Endometrial microvascular endothelial cells (primary cell): ENCODE data around the gene SPDYE18. TPM values are rescaled to one million over a fixed set of nuclear protein-coding genes. Genes with fewer than 3 reads are reported as not detected.
"Not testable (repeated sequence)": the region's sequence is repeated elsewhere in the genome, so short reads cannot be mapped to it uniquely, and the experiment has no call there.

Source experiments
- in situ Hi-C: cut with HindIII; loops from 2 replicates; pipeline ENCODE4 v1.10.0; 2017; ENCODE audit warnings: low sequenced_read_pairs, low pct_unique_long_range_greater_than_20kb; ENCODE audit errors: inconsistent ontology term
- total RNA-seq: library from RNA; depleted of rRNA; stranded (reverse); fragments of >200 nt; gene quantifications from one replicate; pipeline ENCODE4 v1.2.3, GENCODE V29; 2015; ENCODE audit errors: inconsistent ontology term

The SPDYE18 gene
- total RNA-seq, 1 donor from 2014 or later, result not detected

DNA sequence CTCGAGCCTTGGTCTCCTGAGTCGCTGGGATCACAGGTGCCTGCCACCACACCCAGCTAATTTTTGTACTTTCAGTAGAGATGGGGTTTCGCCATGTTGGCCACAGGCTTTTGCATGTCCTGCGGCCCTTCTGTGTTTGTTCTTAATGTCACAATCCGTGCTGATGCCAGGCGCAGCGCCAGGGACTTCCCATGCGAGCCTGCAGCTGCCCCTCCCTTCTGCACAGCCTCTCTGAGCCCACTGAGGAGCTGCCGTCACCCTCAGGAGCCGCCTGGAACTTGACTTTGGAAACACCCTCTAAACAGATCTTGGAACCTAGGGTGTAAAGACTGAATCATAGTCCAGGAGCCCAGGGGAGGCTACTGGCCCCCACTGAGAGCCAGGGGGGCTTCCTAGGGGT lies 54.4 kb downstream of the SPDYE18 start:
- in situ Hi-C loops, result not testable (repeated sequence)

DNA sequence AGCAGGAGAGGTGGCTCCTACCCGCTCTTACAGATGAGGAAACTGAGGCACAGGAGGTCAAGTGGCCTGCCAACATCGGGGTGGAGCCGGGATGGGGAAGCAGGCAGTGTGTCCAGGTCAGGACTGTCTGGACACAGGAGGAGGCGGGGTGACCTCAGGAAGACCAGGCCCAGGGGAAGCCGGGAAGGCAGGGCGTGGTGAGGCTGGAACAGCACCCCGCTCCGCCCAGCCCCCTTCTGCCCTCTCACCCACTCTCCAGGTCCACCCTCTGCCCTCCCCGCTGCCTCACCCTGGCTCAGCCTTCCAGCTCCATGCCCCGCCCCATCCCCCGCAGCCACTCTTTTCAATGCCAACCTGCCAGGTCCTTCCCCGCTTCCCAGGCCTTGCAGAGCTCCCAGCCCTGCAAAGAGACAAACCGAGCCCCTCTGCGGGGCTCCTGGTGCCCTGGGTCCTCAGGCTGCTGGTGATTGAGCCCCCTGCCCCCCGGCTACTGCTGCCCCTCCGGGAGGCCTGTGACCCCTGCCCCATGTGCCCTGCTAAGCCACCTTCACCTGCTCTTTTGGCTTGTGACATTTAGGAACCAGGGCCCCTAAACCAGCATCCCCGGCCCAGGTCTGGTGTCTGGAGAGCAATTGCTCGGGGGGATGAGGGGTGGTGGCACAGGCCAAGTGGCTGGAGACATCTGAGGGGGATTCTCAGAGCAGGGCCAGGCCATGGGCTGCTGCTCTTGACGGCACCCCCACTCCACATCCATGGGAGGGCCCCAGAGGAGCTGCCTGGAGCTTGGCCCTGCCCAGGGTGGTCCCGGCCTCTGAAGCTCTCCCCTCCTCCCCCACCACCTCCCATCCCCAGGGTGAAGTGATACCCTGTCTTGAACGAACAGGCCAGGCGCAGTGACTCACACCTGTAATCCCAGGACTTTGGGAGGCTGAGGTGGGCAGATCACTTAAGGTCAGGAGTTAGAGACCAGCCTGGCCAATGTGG lies 55.9 kb downstream of the SPDYE18 start:
- in situ Hi-C loops, result not testable (repeated sequence)

DNA sequence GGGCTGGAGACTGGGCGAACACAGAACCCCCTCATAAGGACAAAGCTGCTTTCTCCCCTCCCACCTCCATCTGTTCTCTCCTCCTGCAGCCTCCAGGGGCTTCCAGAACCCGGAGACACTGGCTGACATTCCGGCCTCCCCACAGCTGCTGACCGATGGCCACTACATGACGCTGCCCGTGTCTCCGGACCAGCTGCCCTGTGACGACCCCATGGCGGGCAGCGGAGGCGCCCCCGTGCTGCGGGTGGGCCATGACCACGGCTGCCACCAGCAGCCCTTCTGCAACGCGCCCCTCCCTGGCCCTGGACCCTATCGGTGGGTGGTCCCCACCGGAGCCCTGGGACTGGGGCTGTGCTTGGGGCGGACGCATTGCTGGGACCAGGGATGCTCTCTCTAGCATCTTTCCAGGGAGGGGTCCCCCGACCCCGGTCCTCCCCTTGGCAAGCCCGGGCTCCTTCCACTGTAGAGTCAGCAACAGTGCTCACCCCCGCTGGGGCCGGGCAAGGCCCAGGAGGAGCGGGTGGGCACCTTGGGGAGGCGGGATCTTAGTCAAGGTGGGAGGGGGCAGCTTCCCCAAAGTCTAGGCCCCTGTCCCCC lies 56.8 kb downstream of the SPDYE18 start:
- in situ Hi-C loops, result not testable (repeated sequence)

DNA sequence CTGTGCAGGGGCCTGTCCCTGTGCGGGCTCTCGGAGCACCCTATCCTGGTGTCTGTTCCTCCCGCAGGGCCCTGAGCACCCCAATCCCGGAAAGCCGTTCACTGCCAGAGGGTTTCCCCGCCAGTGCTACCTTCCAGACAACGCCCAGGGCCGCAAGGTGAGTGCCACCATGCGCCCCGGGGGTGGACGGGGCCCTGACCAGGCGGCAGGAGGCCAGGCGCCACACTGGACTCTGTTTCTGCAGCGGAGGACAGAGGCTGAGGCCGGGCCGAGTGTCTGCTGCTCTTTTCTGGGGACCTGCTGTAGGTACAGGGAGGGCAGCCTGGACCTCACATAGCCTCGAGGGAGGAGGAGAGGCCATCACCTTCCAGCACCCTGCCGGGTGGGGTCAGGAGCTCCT lies 58.2 kb downstream of the SPDYE18 start:
- in situ Hi-C loops, result not testable (repeated sequence)

DNA sequence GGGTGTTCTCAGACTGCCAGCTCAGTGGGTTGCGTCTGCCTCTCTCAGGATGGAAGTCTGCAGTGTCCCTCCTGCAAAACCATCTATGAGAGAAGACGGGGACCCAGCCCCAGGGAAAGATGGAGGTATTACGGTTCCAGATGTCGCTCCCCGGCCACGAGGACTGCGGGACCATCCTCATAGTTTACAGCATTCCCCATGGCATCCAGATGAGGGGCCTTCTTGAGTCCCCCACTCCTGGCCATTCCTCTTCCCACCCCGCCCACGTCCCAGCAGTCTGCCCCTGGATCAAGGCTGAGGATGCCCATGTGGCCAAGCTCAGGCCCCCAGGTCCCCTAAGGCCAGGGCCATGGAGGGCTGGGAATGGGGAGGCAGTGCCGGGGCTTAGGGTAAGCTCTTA lies 59.1 kb downstream of the SPDYE18 start:
- in situ Hi-C loops, result not testable (repeated sequence)

DNA sequence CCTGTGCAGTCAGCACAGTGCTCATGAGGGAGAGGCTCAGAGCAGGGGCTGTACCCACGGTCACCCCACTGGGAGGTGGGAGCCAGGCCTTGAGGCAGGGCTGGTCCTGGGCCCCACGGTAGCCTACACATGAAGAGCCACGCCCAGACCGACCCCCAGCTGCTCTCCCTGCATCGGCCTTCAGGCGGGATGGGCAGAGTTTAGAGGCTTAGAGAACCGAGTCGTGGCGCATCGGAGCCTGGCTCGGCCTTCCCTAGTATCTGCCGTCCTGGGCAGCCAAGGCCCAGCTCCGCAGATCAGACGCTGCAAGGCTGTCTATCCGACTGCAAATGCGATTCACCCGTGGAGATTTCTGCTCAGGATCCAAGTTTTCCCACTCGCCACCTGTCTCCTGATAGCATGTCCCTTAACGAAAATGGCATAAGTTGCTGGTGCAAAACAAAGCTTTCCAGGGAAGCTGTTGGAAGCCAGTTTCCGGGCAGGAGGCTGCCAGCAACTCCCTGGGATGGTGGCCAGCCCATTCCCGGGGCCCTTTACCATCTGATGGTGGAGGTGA lies 59.6 kb downstream of the SPDYE18 start:
- in situ Hi-C loops, result not testable (repeated sequence)

DNA sequence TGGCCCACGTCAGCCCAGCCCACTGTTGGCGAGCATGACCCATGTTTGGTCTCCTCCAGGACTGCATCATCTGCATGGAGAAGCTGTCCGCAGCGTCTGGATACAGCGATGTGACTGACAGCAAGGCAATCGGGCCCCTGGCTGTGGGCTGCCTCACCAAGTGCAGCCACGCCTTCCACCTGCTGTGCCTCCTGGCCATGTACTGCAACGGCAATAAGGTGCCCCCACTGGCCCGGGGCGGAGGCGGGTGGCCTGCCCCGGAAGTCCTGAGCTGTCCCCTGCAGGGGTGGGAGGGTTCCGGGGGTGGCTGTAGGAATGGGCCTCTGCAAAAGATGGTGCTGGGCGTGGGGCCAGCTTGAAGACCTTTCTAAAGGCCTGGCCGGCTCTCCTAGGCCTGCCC lies 60.3 kb downstream of the SPDYE18 start:
- in situ Hi-C loops, result not testable (repeated sequence)

Other genes with a start within 250 kb of the SPDYE18 start
- not detected for gene SPDYE17, start 30.2 kb downstream of the SPDYE18 start, total RNA-seq
- 0.37 TPM for gene CCDC146, start 60.1 kb upstream of the SPDYE18 start, total RNA-seq
- 0.37 TPM for gene FGL2, start 137.3 kb upstream of the SPDYE18 start, total RNA-seq